Transverse colon (tissue), 4 donors: Measurements from ENCODE around the gene KIF1C.

Experiments
- EP300 ChIP-seq: sonication (generic); formaldehyde crosslinking; IDR thresholded peaks from one replicate; pipeline ENCODE4 v1.6.1; 2017; ENCODE audit warnings: antibody characterized with exemption, low read depth
- POLR2A ChIP-seq: fragments of 450-650 bp; IDR thresholded peaks from one replicate; pipeline ENCODE4 v1.6.1; 2016; ENCODE audit warnings: antibody characterized with exemption, mild to moderate bottlenecking, moderate library complexity
- POLR2AphosphoS5 ChIP-seq, 3 donors: sonication (generic); formaldehyde crosslinking; IDR thresholded peaks; one replicate each; pipeline ENCODE4 v1.6.1; 2016; ENCODE audit warnings: antibody characterized with exemption in 3 of 3
- TF ChIP-seq, protein P1 (sequence below), 5 experiments: fragments of 200-600 bp in 3 of 5; fragments of 450-650 bp in 2 of 5; sonication (generic) in 3 of 5; IDR thresholded peaks; 1 replicate in 2 of 5; 2 replicates in 3 of 5; pipeline ENCODE4 v1.5.1; 2016 to 2017; ENCODE audit warnings: antibody characterized with exemption in 5 of 5, inconsistent platforms in 3 of 5, mild to moderate bottlenecking in 2 of 5, moderate library complexity in 1 of 5

DNA sequence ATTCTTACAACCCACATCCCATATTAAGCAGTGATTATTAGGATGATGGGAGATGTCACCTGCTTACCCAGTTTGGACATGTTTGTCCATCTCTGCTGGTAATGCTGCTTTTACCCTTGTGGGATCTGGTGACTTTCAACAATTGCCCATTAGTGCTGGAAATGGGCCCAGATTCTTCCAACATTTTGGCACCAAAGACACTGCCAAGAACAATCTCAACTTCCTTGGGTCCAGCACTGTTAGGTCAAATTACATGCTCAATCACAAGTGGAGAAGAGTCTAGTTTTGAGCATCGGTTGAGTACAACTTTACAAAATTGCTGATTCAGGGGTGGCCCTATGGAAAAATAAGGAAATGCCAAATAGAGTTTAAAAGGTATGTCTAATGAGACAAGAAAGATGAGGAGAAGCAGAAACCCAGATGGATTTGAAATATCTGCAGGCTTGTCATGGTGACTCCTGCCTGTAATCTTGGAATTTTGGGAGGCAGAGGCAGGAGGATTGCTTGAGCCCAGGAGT is 67.5 kb downstream of the KIF1C start:
- TF ChIP-seq EP300 (no peak), POLR2A (no peak), POLR2AphosphoS5 (IDR thresholded peaks at IDR 0.05) (no peak)
- TF ChIP-seq, protein P1, sequence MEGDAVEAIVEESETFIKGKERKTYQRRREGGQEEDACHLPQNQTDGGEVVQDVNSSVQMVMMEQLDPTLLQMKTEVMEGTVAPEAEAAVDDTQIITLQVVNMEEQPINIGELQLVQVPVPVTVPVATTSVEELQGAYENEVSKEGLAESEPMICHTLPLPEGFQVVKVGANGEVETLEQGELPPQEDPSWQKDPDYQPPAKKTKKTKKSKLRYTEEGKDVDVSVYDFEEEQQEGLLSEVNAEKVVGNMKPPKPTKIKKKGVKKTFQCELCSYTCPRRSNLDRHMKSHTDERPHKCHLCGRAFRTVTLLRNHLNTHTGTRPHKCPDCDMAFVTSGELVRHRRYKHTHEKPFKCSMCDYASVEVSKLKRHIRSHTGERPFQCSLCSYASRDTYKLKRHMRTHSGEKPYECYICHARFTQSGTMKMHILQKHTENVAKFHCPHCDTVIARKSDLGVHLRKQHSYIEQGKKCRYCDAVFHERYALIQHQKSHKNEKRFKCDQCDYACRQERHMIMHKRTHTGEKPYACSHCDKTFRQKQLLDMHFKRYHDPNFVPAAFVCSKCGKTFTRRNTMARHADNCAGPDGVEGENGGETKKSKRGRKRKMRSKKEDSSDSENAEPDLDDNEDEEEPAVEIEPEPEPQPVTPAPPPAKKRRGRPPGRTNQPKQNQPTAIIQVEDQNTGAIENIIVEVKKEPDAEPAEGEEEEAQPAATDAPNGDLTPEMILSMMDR (IDR thresholded peaks at IDR 0.05), result no peak
